Fibroblast of skin of scalp (primary cell): ENCODE measurements around the gene PEX14. TPM values are rescaled to one million over a fixed set of nuclear protein-coding genes. Genes with fewer than 3 reads are reported as not detected.
A peak's percentile ranks its signal among the peaks of the same experiment; 100 is the strongest.
"Not testable (repeated sequence)": the region's sequence is repeated elsewhere in the genome, so short reads cannot be mapped to it uniquely, and the experiment has no call there.

Experiments used
- DNase-seq: peaks from one replicate; pipeline ENCODE4 v3.0.0-alpha.2; 2013
- polyA plus RNA-seq, 2 experiments: library from polyadenylated mRNA; unstranded; fragments of 120-200 nt; gene quantifications; one replicate each; pipeline ENCODE4 v1.2.1, GENCODE V29; 2013; ENCODE audit not compliant: insufficient read length in 2 of 2

PEX14 gene, protein sequence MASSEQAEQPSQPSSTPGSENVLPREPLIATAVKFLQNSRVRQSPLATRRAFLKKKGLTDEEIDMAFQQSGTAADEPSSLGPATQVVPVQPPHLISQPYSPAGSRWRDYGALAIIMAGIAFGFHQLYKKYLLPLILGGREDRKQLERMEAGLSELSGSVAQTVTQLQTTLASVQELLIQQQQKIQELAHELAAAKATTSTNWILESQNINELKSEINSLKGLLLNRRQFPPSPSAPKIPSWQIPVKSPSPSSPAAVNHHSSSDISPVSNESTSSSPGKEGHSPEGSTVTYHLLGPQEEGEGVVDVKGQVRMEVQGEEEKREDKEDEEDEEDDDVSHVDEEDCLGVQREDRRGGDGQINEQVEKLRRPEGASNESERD
- polyA plus RNA-seq (2013, experiment 1 of 2; ENCODE audit: insufficient read length) = 18.5 TPM
- polyA plus RNA-seq (2013, experiment 2 of 2; ENCODE audit: insufficient read length) = 17.4 TPM

DNA sequence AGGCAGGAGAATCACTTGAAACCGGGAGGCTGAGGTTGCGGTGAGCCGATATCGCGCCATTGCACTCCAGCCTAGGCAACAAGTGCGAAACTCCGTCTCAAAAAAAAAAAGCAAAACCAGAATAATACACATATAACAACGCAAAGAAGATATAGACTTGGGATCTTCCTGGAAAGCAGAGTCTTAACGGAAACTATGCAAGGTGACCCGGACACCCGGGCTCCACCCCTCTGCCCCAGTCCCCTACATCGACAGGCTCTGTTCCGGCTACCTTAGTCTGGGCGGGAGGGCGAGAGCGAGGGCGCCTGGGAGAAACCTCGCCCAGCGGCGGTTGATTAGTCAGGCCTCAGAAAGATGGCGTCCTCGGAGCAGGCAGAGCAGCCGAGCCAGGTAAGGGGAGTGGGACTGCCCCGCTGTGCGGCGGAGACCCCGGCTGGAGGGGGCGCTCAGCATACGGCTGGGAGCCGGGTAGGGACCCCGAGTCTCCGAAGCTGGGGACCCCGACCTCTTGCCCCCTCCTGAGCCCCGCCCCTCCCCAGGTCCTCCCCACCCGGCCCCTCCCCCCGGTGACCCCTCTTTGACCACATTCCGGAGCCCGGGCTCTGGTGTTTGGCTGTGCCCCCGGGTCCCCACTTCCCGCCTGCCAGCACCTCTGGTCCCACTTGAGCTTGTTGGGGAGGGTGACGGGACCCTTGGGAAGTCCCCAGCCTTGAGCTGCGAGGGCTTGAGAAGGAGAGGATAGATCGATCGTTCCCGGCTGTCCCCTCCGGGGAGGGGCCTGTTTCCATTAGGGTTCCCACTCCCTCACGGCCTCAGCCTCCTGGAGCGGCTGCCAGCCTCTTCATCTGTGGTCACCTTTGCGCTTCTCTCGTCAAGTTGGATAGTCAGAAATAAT, at the start of gene PEX14:
TSS of gene PEX14 (plus strand) at position 338 of the 895 bp plus-strand sequence. CDS start at position 355, 17 bp downstream.
- DNase-seq = peak; percentile 88

DNA sequence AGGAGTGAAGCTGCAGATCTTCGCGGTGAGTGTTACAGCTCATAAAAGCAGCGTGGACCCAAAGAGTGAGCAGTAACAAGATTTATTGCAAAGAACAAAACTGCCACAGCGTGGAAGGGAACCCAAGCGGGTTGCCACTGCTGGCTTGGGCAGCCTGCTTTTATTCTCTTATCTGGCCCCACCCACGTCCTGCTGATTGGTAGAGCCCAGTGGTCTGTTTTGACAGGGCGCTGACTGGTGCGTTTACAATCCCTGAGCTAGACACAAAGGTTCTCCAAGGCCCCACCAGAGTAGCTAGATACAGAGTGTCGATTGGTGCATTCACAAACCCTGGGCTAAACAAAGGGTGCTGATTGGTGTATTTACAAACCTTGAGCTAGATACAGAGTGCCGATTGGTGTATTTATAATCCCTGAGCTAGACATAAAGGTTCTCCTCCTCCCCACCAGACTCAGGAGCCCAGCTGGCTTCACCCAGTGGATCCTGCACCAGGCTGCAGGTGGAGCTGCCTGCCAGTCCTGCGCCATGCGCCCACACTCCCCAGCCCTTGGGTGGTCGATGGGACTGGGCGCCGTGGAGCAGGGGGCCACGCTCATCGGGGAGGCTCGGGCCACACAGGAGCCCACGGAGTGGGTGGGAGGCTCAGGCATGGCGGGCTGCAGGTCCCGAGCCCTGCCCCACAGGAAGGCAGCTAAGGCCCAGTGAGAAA, 48.8 kb upstream of the PEX14 start:
- DNase-seq = not testable (repeated sequence)

DNA sequence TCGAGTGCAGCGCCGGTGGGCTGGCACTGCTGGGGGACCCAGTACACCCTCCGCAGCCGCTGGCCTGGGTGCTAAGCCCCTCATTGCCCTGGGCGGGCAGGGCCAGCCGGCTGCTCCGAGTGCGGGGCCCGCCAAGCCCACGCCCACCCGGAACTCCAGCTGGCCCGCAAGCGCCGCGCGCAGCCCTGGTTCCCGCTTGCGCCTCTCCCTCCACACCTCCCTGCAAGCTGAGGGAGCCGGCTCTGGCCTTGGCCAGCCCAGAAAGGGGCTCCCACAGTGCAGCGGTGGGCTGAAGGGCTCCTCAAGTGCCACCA, 48.3 kb upstream of the PEX14 start:
- DNase-seq = not testable (repeated sequence)

DNA sequence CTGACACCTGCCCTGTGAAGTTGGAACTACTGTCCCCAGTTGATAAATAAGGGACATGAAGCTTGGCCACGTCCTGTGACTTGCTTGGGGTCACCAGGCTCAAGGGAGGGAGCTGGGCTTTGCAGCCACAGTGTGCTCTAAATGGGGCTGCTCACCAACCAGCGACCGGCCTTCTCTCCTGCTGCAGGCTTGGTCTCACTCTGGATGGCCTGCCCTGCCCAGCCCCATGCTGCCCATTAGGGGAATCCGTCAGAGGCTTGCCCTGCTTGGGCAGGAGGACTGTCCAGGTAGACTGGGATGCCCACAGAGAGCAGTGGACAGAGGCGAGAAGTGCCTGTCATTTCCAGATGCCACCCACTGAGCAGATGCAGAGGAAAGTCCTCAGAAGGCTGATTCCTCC, 45.8 kb upstream of the PEX14 start:
- DNase-seq = no peak

DNA sequence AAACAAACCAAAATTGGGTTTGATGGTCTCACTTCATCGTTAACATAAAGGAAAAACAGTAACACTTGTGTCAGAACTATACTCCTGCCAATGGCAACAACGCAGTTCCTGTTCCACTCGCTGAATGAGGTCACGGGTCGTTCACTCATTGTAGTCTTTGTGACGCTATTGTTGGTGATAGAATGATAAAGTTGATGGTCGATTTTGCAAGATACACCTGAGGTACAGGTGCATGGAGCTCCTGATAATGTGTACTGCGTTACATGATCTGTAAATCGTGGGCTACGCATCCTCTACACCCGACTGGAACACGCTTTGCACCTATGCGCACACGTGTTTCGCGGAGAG, 44.9 kb upstream of the PEX14 start:
- DNase-seq = no peak

DNA sequence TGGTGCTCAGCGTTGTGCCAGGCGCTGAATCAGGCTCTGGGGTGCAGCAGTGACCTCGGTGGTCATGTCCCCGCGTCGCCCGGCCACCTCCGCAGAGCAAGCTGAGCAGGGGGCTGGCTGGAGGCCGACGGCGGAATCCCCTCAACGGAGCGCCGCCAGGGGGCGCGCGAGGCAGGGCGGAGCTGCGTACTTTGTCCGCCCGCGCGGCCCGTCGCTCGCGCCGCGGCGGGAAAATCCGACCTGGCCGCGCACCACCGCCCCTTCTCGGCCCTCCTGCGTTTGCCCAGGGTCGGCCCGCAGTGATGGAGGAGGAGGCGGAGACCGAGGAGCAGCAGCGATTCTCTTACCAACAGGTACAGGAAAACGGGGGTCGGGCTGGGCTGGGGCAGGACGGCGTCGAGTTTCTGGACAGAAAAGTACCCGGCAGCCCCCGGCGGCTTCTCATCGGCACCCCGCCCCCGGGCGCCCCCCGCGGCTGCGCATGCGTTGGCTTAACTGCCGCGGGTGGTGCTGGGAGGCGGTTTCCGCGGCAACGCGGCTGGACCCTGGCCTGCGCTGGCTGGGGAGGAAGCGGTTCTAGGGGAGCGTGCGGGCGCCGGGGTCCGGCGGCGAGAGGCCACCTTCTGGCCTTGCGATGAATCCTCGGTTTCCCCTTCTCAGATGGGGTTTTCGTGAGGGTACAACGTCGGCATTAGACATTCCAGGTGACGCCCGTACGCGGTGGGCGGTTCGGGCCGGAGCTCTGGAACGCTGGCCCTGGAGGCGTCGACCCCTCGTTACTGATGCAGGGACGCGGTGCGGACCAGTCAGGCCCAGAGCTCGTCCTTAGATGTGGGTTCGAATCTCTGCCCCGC, 44.3 kb upstream of the PEX14 start, which contains the start of gene CENPS:
TSS of gene CENPS (plus strand) at position 218 of the 854 bp plus-strand sequence. CDS start at position 303, 85 bp downstream.
- peak; percentile 88 for DNase-seq

DNA sequence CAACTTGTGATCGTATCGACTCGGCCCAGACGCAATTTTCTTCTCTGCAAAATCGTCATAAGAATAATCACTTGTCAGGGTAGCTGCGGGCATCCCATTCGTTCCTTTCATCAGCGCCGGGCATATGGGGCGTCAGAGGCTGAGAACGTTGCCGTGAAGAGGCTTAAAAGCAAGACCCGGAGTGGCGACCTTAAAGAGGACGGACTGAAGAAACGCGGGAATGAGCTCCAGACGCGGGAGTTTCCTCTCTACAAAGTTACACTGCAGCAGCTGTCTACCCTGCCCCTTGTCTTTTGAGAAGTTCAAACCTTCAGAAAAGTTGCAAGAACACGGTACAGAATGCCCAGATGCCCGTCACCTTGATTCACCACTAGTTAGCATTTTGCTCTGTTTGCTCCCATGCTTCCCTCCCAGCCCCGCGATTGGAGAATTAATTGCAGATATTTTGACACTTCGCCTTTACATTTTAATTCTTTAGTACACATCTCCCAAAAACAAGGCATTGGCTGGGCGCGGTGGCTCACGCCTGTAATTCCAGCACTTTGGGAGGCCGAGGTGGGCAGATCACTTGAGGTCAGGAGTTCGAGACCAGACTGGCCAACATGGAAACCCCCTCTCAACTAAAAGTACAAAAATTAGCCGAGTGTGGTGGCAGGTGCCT, 43.5 kb upstream of the PEX14 start:
- no peak for DNase-seq

DNA sequence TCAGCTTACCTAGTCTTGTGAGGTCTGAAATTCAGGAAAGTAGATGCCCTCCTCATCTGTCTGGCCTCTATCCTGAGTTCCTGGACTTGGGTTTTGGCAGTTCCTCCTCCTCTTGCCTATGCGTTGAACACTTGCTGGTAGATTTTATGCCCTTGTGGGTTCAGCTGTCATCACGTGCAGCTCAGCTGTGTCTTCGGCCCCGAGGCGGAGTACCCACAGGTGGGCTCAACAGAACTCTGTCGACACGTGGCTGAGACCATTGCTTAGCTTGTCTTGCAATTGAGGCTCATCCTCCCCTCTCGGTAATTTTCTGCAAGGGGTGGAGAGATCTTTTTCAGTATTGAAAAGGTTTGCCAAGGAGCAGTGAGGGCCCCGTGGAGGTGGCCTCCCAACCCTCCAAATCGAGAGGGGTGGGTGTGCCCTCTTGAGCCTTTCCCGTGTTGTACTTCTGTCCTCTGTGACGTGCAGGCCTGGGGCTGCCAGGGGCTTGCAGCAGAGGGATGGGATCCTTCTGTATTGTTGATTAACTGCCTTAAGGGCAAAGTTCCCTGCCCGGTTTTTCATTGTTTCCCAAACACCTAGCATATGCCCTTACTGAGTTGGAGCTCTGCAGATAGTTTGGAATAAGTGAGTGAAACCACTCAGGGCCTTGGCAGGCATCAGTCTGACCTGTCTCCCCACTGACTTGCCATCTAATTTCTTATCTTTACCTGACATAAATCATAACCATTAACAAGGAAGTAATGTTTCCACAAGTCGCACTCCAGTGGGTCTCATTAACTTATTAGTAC, 41.6 kb upstream of the PEX14 start:
- no peak for DNase-seq

DNA sequence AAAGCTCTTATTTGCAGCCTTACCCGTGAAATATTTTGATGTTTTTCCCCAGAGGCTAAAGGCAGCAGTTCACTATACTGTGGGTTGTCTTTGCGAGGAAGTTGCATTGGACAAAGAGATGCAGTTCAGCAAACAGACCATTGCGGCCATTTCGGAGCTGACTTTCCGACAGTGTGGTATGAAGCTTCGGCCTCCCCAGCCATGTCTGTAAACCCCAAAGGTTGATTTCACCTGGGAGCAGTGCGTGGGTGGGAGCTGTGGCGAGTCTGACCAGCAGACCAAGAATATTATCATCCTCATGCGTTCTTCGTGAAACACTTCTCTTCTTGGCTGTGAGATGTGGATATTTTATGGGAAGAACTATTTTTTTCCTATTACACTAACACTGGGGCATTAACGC, 41.0 kb upstream of the PEX14 start:
- DNase-seq = no peak

DNA sequence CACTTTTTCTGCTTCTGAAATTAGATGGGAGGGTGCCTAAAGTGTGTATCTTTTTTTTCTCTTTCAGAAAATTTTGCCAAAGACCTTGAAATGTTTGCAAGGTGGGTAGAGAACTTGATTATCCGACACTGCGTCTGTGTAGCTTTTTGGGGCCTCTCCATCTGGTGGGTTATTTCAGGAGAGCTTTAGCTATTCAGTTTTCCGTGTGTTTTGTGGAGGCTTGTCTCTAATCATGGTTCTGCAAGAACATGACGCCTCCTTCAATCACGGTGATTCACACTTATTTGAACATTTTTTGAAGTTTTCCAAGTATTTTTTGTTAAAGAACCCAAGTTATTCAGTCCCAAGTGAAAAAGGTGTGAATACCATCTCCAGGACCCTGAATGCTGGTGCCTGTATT, 40.2 kb upstream of the PEX14 start:
- DNase-seq = no peak

DNA sequence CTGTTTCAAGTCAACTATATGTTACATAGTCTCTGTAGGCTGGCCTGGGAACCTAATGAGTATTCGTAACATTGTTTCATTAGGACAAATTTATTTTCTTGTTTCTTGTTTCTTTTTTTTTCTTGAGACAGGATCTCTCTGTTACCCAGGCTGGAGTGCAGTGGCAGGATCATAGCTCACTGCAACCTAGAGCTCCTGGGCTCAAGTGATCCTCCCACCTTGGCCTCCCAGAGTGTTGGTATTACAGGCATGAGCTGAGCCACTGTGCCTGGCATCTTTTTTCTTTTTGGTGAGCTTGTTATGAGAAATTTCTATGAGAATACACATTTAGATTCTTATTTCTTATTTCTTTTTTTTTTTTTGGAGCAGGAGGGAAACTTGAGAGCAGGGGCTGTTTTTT, 37.7 kb upstream of the PEX14 start:
- no peak for DNase-seq

DNA sequence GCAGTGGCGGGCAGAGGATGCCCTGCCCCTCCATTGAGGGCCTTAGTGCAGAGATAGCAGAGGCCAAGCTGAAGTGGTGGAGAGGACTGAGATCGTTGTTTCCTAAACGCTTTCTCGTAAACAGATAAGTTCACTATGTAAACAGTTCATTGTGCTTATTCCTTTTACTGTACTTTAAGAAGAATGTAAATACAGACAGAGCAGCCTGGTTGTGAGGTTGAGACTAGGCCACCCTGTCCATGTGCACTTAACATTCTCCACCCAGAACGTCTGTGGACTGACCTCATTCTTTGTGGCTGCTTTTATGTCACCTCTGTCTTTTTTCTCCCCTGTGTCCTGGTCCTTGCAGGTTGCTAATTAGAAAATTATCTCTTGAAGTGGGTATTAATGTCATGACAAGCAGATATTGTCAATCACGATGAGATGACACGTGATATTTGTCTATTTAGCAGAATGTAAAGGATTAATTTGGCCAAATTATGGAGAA, 36.0 kb upstream of the PEX14 start:
- no peak for DNase-seq

DNA sequence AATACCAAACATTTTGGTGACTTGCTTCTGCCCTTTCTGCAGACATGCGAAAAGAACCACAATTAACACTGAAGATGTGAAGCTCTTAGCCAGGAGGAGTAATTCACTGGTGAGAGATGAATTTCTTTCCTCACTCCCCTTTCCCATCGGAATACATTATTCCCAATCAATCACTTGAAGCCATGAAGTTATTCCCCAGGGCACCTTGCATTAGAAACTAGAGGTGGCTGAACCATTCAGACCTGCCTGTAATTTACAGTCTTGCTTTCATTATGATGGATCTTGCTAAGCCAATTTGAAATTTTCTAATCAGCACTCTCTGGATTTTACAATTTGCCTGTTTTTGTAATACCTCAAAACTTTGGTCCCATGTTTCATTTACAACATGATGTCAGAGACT, 34.4 kb upstream of the PEX14 start:
- no peak for DNase-seq

DNA sequence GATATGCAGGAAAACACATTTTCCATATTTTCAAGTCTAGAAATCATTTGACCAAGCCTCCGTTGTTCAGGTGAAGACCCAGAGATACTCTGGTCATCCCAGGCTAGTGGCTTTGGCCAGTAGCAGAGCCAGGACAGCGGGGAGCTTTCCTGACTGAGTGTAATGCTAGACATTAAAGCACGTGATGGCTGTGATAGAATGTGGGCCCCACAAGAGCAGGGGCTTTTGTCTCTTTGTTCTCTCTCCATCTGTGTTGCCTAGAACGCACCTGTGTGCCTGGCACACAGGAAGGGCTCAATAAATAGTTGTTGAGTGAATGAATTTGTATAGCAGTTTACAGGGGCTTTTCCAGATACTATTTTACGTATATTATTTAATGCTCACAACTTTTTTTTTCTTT, 34.0 kb upstream of the PEX14 start:
- DNase-seq = no peak

DNA sequence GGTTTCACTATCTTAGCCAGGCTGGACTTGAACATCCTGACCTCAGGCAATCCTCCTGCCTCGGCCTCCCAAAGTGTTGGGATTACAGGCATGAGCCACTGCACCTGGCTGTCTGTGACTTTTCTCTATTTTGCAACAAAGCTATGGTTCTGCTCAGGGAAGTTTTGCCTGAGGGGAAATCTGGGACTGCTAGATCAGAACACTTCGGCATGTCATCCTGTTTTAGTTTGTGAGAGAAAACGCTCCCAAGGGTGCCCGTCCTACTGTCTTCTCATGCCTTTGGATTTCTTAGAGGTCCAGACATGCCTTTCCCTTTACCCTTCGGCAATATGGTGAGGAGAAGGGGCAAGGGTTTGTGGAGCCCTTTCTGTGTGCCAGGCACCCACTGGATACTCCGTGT, 30.5 kb upstream of the PEX14 start:
- DNase-seq = no peak

DNA sequence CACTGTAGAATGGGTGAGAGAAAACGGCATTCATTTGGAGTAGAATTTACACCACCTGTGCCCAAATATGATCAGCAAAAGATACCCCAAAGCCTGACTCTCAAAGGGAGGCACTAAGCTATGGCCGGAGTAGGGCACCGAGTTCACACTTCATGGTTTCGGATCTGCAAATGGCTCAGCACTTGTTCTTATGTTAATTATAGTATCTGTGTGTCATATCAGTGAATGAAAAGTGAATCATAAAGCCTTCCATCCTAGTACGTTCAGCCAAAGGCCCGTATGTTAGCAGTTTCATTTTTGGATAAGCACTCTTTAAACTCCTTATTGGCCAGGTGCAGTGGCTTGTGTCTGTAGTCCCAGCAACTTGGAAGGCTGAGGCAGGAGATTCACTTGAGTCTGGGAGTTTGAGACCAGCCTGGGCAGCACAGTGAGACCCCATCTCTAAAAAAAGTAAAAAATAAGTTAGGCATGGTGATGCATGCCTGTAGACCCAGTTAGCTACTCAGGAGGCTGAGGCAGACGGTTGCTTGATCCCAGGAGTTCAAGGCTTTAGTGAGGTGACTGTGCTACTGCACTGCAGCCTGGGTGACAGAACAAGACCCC, 29.9 kb upstream of the PEX14 start:
- DNase-seq = no peak

DNA sequence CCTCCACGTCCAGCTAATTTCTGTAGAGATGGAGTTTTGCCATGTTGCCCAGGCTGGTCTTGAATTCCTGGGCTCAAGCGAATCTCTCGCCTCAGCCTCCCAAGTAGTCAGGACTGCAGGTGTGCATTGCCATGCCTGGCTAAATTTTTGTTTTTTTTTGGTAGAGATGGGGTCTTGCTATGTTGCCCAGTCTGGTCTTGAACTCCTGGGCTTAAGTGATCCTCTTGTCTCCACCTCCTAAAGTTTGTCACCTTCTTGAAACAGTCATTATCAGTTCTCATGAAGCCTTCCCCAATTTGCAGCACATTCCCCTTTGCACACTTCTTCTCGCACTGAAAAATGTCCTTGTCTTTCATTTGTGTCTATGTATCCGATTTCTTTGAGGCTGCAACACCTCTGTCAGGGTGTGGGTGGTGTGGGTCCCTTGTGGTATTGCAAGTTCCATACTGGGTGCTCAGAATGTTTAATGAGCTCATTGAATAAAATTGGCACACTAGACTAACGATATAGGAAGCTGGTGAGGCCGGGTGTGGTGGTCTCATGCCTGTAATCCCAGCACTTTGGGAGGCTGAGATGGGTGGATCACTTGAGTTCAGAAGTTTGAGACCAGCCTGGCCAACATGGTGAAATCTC, 27.8 kb upstream of the PEX14 start:
- no peak for DNase-seq

DNA sequence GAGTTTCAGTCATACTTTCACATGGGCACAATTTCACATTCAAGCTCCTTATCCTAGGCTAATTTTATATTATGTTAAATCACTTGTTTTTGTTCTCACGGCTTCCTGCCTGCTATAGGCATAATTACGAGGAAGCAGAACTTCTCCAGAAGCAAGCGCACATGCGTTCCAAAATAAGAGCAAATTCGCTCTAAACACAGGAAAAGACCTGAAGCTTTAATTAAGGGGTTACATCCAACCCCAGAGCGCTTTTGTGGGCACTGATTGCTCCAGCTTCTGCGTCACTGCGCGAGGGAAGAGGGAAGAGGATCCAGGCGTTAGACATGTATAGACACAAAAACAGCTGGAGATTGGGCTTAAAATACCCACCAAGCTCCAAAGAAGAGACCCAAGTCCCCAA, 25.0 kb upstream of the PEX14 start, which contains the start of gene CORT:
TSS of gene CORT (plus strand) at position 281 of the 400 bp plus-strand sequence. CDS start 193 bp downstream, outside the sequence.
- no peak for DNase-seq

DNA sequence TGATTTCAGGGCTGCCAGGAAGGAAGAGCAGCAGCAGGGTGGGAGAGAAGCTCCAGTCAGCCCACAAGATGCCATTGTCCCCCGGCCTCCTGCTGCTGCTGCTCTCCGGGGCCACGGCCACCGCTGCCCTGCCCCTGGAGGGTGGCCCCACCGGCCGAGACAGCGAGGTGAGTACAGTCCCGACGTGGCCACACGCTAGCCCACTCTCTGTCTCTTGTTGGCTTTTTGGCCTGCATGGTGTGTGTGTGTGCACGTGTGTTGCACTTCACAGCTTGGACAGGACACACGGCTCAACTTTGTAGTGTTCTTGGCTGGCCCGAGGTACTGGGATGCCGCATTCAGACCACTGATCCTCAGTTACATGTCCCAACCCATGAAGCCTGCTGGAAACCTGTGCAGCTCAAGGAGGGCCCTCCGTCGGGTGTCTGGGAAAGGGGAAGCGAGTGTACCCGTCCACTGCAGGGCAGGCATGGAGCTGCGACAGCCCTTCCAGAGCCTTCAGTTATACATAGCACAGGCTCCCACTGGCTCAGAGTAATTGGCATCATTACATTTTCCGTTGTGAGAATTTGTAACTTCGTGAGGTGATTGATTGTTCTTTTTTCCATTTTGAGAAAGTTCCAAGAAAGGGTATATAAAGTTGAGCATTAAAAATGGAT, 24.5 kb upstream of the PEX14 start:
- DNase-seq = no peak
